Fibroblast of the aortic adventitia (primary cell): ENCODE measurements around the gene TP63. TPM values are rescaled to one million over a fixed set of nuclear protein-coding genes. Genes with fewer than 3 reads are reported as not detected.
A peak's percentile ranks its signal among the peaks of the same experiment; 100 is the strongest.

Experiments
- DNase-seq: peaks from one replicate; pipeline ENCODE4 v3.0.0-alpha.2; 2010; ENCODE audit warnings: low read depth
- H3K4me3 ChIP-seq: 2 replicates; pipeline ENCODE4 v1.5.1; 2011; ENCODE audit warnings: low read depth, mild to moderate bottlenecking, control low read depth, low read length, moderate library complexity
- CTCF ChIP-seq: IDR thresholded peaks from 2 replicates; pipeline ENCODE4 v1.5.1; 2011; ENCODE audit warnings: mild to moderate bottlenecking, low read length, control low read depth, inconsistent platforms; ENCODE audit not compliant: insufficient read depth
- total RNA-seq: library from RNA; depleted of rRNA; stranded (reverse); fragments of >200 nt; gene quantifications from 2 replicates; pipeline ENCODE4 v1.2.3, GENCODE V29; 2012; ENCODE audit warnings: low replicate concordance

The TP63 gene
- total RNA-seq, 1 donor = 0.18 TPM

- no peak for DNase-seq
- TF ChIP-seq CTCF = no peak
Measured at GRCh38 chr3:189911001-189911400, 279.8 kb downstream of the TP63 start.

GRCh38 chr3:189914799-189915198 lies 283.6 kb downstream of the TP63 start:
- H3K4me3 ChIP-seq = no peak overlapping the region
- peak; percentile 94 for DNase-seq
- no peak for TF ChIP-seq CTCF

More at GRCh38 chr3:189911001-189911400, 279.8 kb downstream of the TP63 start:
- H3K4me3 ChIP-seq = no peak overlapping the region

- no peak for DNase-seq
- TF ChIP-seq CTCF = no peak
- H3K4me3 ChIP-seq = no peak overlapping the region
Measured at GRCh38 chr3:189921770-189922169, 290.6 kb downstream of the TP63 start.

GRCh38 chr3:189927975-189928895 lies 297.0 kb downstream of the TP63 start:
- peak; percentile 25 for DNase-seq
- TF ChIP-seq CTCF = no peak
- no peak overlapping the region for H3K4me3 ChIP-seq

- TF ChIP-seq CTCF = no peak
- peak; percentile 2 for DNase-seq
- H3K4me3 ChIP-seq = no peak overlapping the region
Measured at GRCh38 chr3:189936201-189936945, 305.2 kb downstream of the TP63 start.

GRCh38 chr3:189937302-189938127 lies 306.3 kb downstream of the TP63 start:
- DNase-seq = peak; percentile 98
- TF ChIP-seq CTCF = no peak
- no peak overlapping the region for H3K4me3 ChIP-seq
